Upper lobe of left lung (tissue), 6 donors: Measurements from ENCODE around the gene TRPM5. TPM values are rescaled to one million over a fixed set of nuclear protein-coding genes. Genes with fewer than 3 reads are reported as not detected.

Experiments
- ATAC-seq, 2 donors: fragments of 200-7000 bp; cut with Tn5 transposase; one replicate each; pipeline ENCODE4 v1.9.1; 2022; ENCODE audit warnings: mild to moderate bottlenecking in 2 of 2, moderate library complexity in 2 of 2; ENCODE audit not compliant: low FRiP score in 2 of 2
- DNase-seq, 2 donors: peaks; one replicate each; pipeline ENCODE4 v3.0.0-alpha.2; 2019 to 2020
- H3K27ac ChIP-seq, 4 donors: fragments of 200-600 bp; sonication (generic); one replicate each; pipeline ENCODE4 v1.5.1; 2016 to 2019
- H3K27me3 ChIP-seq, 4 donors: fragments of 200-600 bp; sonication (generic); one replicate each; pipeline ENCODE4 v1.5.1; 2017 to 2019
- H3K36me3 ChIP-seq, 4 donors: fragments of 200-600 bp; sonication (generic); one replicate each; pipeline ENCODE4 v1.5.1; 2016 to 2019
- H3K4me1 ChIP-seq, 4 donors: fragments of 200-600 bp; sonication (generic); one replicate each; pipeline ENCODE4 v1.5.1; 2018 to 2019
- H3K4me3 ChIP-seq, 4 donors: fragments of 200-600 bp; sonication (generic); one replicate each; pipeline ENCODE4 v1.5.1; 2017 to 2019; ENCODE audit warnings: mild to moderate bottlenecking in 2 of 4, moderate library complexity in 1 of 4
- H3K9me3 ChIP-seq, 4 donors: fragments of 200-600 bp; sonication (generic); one replicate each; pipeline ENCODE4 v1.5.1; 2018 to 2019
- CTCF ChIP-seq, 6 experiments: fragments of 450-650 bp in 4 of 6; fragments of 200-600 bp in 2 of 6; sonication (generic) in 2 of 6; IDR thresholded peaks; one replicate each; pipeline ENCODE4 v1.5.1; 2016 to 2019; ENCODE audit warnings: antibody characterized with exemption in 6 of 6
- EP300 ChIP-seq, 4 donors: sonication (generic); formaldehyde crosslinking; IDR thresholded peaks; one replicate each; pipeline ENCODE4 v1.5.1; 2017; ENCODE audit warnings: antibody characterized with exemption in 4 of 4, control low read depth in 2 of 4
- POLR2A ChIP-seq, 4 donors: fragments of 450-650 bp; IDR thresholded peaks; one replicate each; pipeline ENCODE4 v1.5.1; 2016 to 2017; ENCODE audit warnings: antibody characterized with exemption in 4 of 4, mild to moderate bottlenecking in 2 of 4
- POLR2AphosphoS5 ChIP-seq, 2 donors: sonication (generic); formaldehyde crosslinking; IDR thresholded peaks; one replicate each; pipeline ENCODE4 v1.5.1; 2017; ENCODE audit warnings: antibody characterized with exemption in 2 of 2
- WGBS, 2 donors: methylation state at CpG; one replicate each; pipeline ENCODE4 v1.1.5; 2017 to 2018; 5-methylcytosine and 5-hydroxymethylcytosine counted together
- total RNA-seq, 6 donors: library from RNA; depleted of rRNA in 4 of 6; stranded (reverse); fragments of >200 nt in 4 of 6; gene quantifications; one replicate each; pipeline versions ENCODE4 v1.1.0 to v1.2.1, GENCODE V29; 2016 to 2021
- donor health status: DM: no; HTN: no; CAD: no; lungs with moderate emphysema.
- donor health status: DM: no; HTN: yes; CAD: no; lungs with severe emphysema.

TRPM5 gene
- total RNA-seq, 6 donors from 2014 or later = not detected

GRCh38 chr11:2409611-2410468, 34.5 kb downstream of the TRPM5 start:
- Histone ChIP-seq H3K27me3 (peaks cover 0 to 5% (median 0%) of the 10 kb centered on the region in 4 donors), H3K9me3 (no peaks in the 10 kb centered on the region), H3K36me3 (no peaks in the 10 kb centered on the region), H3K27ac (no peak overlapping the region), H3K4me1 (no peaks in the 10 kb centered on the region), H3K4me3 (no peak overlapping the region)
- peak in 1 of 2 donors; percentile 70 for DNase-seq
- TF ChIP-seq EP300 (IDR thresholded peaks at IDR 0.05) = no peak
- no peak for TF ChIP-seq CTCF (IDR thresholded peaks at IDR 0.05)
- TF ChIP-seq POLR2AphosphoS5 (IDR thresholded peaks at IDR 0.05) = no peak
- no peak for TF ChIP-seq POLR2A (IDR thresholded peaks at IDR 0.05)
- 49 to 60% methylated on average over 32 to 33 of the region's 42 CpGs for WGBS, 2 donors
- ATAC-seq = no peak

- no peak for ATAC-seq
- Histone ChIP-seq H3K4me3 (no peak overlapping the region), H3K36me3 (peaks cover 0 to 7% (median 3%) of the 10 kb centered on the region in 4 donors), H3K27ac (no peak overlapping the region), H3K4me1 (no peaks in the 10 kb centered on the region), H3K9me3 (no peaks in the 10 kb centered on the region), H3K27me3 (peaks cover 0 to 5% (median 0%) of the 10 kb centered on the region in 4 donors)
- no peak for TF ChIP-seq CTCF (IDR thresholded peaks at IDR 0.05)
- TF ChIP-seq POLR2AphosphoS5 (IDR thresholded peaks at IDR 0.05) = no peak
- no peak for TF ChIP-seq EP300 (IDR thresholded peaks at IDR 0.05)
- TF ChIP-seq POLR2A (IDR thresholded peaks at IDR 0.05) = no peak
- DNase-seq = peak in 1 of 2 donors; percentile 58
- WGBS, 2 donors = 63 to 77% methylated on average over 9 to 14 of the region's 16 CpGs
These were observed 35.2 kb downstream of the TRPM5 start for GRCh38 chr11:2409126-2409525.

- no peak overlapping the region for H3K4me3 ChIP-seq
- peaks cover 0 to 5% (median 0%) of the 10 kb centered on the region in 4 donors for H3K27me3 ChIP-seq
- WGBS, 2 donors = 77 to 81% methylated on average over 10 to 11 of the region's 11 CpGs
- no peak for TF ChIP-seq POLR2A (IDR thresholded peaks at IDR 0.05)
- no peak for TF ChIP-seq POLR2AphosphoS5 (IDR thresholded peaks at IDR 0.05)
- TF ChIP-seq EP300 (IDR thresholded peaks at IDR 0.05) = no peak
- TF ChIP-seq CTCF (IDR thresholded peaks at IDR 0.05) = no peak
- no peak overlapping the region for H3K27ac ChIP-seq
- no peak for DNase-seq
- H3K4me1 ChIP-seq = no peaks in the 10 kb centered on the region
- H3K9me3 ChIP-seq = no peaks in the 10 kb centered on the region
- no peak for ATAC-seq
- peaks cover 2 to 11% (median 7%) of the 10 kb centered on the region in 4 donors for H3K36me3 ChIP-seq
These were observed 35.6 kb downstream of the TRPM5 start for GRCh38 chr11:2408671-2409070.

GRCh38 chr11:2406878-2407410, 37.4 kb downstream of the TRPM5 start:
- ATAC-seq (no peak), DNase-seq (peak in 1 of 2 donors; percentile 84)
- H3K4me1 ChIP-seq = peaks cover 3 to 6% (median 5%) of the 10 kb centered on the region in 4 donors
- H3K4me3 ChIP-seq = no peak overlapping the region
- no peak for TF ChIP-seq EP300 (IDR thresholded peaks at IDR 0.05)
- TF ChIP-seq POLR2A (IDR thresholded peaks at IDR 0.05) = no peak
- TF ChIP-seq CTCF (IDR thresholded peaks at IDR 0.05) = no peak
- TF ChIP-seq POLR2AphosphoS5 (IDR thresholded peaks at IDR 0.05) = no peak
- H3K27me3 ChIP-seq = peaks cover 0 to 5% (median 0%) of the 10 kb centered on the region in 4 donors
- H3K27ac ChIP-seq = no peak overlapping the region
- H3K36me3 ChIP-seq = peaks cover 14 to 28% (median 23%) of the 10 kb centered on the region in 4 donors
- WGBS, 2 donors = 82 to 86% methylated on average over 14 to 24 of the region's 24 CpGs
- no peaks in the 10 kb centered on the region for H3K9me3 ChIP-seq
